Anterior cingulate cortex (tissue), 58 donors: ENCODE results near the gene GTF3C4.
"Not testable (repeated sequence)": the region's sequence is repeated elsewhere in the genome, so short reads cannot be mapped to it uniquely, and the experiment has no call there.

Source experiments
- DNase-seq, 58 donors: peaks; one replicate each; lab custom pipeline; 2025; lab: John Stamatoyannopoulos, UW

GTF3C4 gene

GRCh38 chr9:132694144-132694543 lies 23.9 kb downstream of the GTF3C4 start:
- DNase-seq = no peak

DNA sequence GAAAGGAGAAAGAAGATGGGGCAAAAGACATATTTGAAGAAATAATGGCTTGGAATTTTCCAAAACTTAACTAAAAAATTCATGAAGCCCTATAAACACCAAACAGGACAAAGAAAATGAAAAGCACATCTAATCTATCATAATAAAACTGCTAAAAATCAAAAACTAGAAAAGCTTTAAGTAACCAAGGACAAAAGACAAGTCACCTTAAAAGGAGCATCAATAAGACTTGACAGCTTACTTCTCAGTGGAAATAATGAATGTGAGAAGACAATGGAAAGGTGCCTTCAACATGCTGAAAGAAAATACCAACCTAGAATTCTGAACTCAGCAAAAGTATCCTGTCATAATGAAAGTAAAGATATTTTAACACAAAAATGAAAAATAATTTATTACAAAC lies 27.0 kb downstream of the GTF3C4 start:
- DNase-seq = no peak

DNA sequence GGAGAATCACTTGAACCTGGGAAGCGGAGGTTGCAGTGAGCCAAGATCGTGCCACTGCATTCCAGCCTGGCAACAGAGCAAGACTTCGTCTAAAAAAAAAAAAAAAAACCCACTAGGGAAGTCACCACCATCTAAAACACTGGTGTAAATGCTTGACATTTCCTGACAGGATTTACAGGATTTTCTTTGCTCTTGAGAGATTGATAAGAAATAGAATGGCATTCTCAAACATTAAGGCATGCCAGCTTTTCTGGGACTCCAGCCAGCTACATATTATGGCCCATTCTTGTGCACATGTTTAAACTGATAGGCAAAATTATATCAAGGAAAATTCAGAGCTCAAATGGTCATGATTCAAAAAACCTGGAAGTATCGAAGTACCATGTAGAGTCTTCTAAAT lies 28.7 kb downstream of the GTF3C4 start:
- DNase-seq = no peak

DNA sequence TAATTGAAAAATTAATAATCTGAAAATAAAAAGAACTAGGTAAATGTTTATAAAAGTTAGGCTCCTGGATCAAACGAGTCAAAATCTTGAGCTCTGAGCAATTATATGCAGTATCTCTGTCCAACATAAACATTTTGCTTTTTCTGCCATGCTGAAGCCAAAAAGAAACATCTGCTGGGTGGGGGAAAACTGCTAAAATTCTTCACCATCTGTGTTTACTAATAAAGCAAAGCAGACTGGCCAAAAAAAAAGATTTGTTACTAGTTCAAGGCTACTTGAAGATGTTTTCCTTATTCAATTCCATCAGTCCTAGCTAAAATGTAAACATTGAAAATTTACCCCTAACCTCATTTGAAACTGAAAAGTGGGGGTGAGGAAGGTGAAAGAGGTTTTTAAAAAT lies 29.7 kb downstream of the GTF3C4 start:
- no peak for DNase-seq

- DNase-seq = no peak
These were observed 32.0 kb downstream of the GTF3C4 start for GRCh38 chr9:132702254-132702653.

GRCh38 chr9:132703336-132703735 lies 33.1 kb downstream of the GTF3C4 start:
- DNase-seq = no peak

DNA sequence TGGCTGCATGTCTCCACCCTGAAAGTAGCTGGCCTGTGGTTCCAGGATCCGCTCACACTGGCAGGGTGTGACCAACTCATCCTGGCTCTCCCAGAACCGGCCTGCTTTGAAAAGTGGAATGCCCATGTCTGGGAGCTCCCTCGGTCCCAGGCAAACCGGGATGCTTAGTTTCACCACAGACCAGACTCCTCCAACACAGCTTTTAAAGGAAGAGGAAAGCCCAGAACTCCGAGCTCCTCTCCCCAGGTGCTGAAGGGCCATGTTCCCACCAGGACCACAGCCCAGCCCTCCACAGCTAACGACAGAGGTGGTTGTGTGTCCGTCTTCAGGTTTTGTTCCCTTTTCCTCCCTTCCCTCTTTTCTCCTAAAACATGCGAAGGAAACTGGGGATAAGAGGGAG lies 38.0 kb downstream of the GTF3C4 start:
- DNase-seq = no peak

DNA sequence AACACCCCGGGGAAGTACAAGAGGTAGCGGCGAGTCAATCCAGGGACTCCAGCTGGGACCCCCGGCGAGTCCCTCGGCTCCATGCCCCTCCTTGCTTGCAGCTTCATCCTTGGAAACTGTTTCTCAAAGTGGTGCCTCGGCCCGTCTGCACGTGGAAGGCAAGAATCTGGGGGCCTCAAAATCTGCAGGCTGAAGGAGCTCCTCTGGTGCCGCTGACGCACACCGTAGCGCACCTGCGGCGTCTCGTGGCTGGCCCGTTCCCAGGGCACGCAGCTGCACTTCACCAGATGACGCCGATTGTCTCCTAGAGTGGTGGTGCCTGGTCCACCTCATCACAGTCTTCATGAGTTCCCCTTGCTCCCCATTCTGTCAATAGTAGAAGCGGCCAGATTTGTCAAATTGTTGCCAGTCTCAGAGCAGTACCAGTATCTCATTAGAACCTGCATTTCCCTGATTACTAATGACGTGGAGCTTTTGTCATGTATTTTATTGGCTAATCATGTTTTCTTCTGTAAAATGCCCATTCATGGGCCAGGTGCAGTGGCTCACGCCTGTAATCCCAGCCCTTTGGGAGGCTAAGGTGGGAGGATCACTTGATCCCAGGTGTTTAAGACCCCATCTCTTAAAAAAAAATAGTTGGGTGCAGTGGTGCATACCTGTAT lies 38.6 kb downstream of the GTF3C4 start:
- DNase-seq = no peak

- no peak for DNase-seq
These were observed 40.1 kb downstream of the GTF3C4 start for GRCh38 chr9:132710333-132710732.

DNA sequence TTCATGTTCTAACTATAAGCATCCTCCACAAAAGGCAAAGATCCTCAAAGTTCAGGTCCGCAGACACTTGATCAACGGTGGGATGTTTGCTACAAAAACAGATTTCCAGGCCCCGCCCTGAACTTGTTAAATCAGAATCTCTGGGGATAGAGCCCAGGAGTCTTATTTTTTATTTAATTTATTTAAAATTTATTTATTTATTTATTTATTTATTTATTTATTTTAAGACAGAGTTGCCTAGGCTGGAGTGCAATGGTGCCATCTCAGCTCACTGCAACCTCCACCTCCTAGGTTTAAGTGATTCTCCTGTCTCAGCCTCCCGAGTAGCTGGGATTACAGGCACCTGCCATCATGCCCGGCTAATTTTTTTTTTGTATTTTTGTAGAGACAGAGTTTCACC lies 40.9 kb downstream of the GTF3C4 start:
- not testable (repeated sequence) for DNase-seq

GRCh38 chr9:132711846-132712245 lies 41.6 kb downstream of the GTF3C4 start:
- DNase-seq = no peak

DNA sequence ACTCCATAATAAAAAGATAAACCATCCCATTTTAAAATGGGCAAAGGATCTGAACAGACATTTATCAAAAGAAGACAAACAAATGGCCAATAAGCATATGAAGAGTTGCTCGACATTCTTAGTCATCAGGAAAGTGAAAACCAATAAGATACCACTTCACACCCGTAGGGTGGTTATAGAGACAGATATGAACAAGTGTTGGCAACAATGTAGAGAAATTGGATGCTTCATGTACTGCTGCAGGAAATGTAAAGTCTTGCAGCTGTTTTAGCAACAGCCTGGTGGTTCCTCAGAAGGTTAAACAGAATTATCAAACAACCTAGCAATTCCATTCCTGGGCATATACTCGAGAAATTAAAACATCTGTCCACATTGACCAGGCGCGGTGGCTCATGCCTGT lies 42.5 kb downstream of the GTF3C4 start:
- DNase-seq = no peak

- DNase-seq = no peak
These were observed 45.7 kb downstream of the GTF3C4 start for GRCh38 chr9:132716007-132716406.

GRCh38 chr9:132717326-132717945 lies 47.2 kb downstream of the GTF3C4 start:
- no peak for DNase-seq

GRCh38 chr9:132718381-132718928 lies 48.2 kb downstream of the GTF3C4 start:
- not testable (repeated sequence) for DNase-seq

- no peak for DNase-seq
These were observed 51.4 kb downstream of the GTF3C4 start for GRCh38 chr9:132721661-132722060.

GRCh38 chr9:132722564-132723065 lies 52.4 kb downstream of the GTF3C4 start:
- DNase-seq = no peak

DNA sequence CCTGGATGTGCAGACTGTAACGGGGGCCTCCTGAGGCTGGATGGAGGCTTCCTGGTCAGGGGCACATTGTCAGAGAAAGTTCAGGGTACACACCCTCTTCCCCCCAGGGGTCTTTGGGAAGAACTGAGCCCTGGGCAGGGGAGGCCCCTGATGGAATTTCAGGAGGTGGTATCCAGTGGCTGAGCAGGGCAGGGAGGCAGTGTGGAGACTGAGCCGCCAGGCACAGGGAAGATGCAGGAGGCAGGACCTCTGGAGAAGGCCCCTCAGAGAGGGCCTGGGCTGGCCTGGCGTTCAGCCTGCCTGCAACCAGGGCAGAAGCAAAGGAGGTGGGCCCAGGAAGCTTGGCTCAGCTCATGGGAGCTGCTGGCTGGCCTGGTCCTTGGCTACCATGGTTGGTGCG lies 53.5 kb downstream of the GTF3C4 start:
- no peak for DNase-seq

GRCh38 chr9:132725306-132725705 lies 55.0 kb downstream of the GTF3C4 start:
- DNase-seq = no peak

DNA sequence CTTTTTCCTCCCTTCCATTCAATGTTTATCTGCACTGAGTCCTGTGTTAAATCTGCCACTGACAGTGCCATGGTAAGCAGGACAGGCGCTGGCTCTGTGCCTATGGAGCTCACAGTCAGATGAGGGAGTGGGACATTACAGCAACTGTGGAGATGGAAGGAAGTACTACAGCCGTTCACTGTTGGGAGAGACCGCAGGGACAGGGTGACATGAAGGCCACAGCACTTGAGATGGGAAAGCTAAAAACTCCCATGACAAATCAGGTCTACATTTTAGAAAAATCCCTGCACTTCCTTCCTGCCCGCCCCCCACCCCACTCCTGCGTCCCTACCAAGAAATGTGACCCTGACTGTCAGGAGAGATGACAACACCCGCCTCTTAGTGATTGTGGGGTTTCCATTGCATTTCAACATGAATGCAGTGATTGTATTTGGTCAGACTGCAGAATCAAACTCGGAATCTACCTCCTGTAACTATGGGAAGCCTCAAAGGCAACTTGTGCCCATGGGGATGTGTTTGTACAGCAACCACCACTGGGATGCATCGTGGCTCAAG lies 56.4 kb downstream of the GTF3C4 start:
- no peak for DNase-seq

DNA sequence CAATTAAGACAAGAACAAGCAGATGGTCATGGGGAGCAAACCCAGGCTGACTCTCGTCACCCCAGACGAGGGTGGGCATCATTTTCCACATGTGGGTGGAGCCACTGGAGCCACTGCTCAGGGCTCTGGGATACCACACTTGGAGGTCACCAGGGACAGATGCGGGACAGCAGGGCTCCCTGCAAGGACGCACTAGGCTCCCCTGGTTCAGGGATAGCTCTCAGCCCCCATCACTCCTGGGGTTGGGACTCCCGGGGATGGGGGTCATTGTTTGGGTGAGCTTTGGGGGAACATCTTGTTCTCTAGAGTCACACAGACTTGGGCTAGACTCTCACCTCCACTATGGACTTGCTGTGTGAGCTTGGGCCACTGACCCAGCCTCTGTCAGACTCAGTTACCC lies 57.8 kb downstream of the GTF3C4 start:
- no peak for DNase-seq

GRCh38 chr9:132728497-132728896 lies 58.2 kb downstream of the GTF3C4 start:
- no peak for DNase-seq
